Gastroesophageal sphincter (tissue), 4 donors: ENCODE results near the gene ANKRD27. TPM values are rescaled to one million over a fixed set of nuclear protein-coding genes. Genes with fewer than 3 reads are reported as not detected.
A peak's percentile ranks its signal among the peaks of the same experiment; 100 is the strongest.

Source experiments
- ATAC-seq: fragments of 150-250 bp; one replicate; pipeline ENCODE4 v1.9.1; 2016; ENCODE audit warnings: mild to moderate bottlenecking, moderate library complexity
- H3K27ac ChIP-seq, 4 donors: fragments of 200-600 bp; sonication (generic) in 3 of 4; 1 replicate in 3 of 4; 2 replicates in 1 of 4; pipeline ENCODE4 v1.5.1; 2016 to 2019
- H3K27me3 ChIP-seq: fragments of 200-600 bp; sonication (generic); one replicate; pipeline ENCODE4 v1.5.1; 2019
- H3K36me3 ChIP-seq, 2 donors: fragments of 200-600 bp; sonication (generic); one replicate each; pipeline ENCODE4 v1.5.1; 2019; ENCODE audit warnings: control low read depth in 1 of 2
- H3K4me1 ChIP-seq, 3 donors: fragments of 200-600 bp; sonication (generic); 1 replicate in 2 of 3; 2 replicates in 1 of 3; pipeline ENCODE4 v1.5.1; 2016 to 2019; ENCODE audit warnings: control low read depth in 2 of 3
- H3K4me3 ChIP-seq, 2 donors: fragments of 200-600 bp; sonication (generic); one replicate each; pipeline ENCODE4 v1.5.1; 2019; ENCODE audit warnings: mild to moderate bottlenecking in 1 of 2, moderate library complexity in 1 of 2
- H3K9me3 ChIP-seq, 3 donors: fragments of 200-600 bp; sonication (generic); one replicate each; pipeline ENCODE4 v1.5.1; 2017 to 2019; ENCODE audit warnings: control low read depth in 2 of 3
- EP300 ChIP-seq: sonication (generic); formaldehyde crosslinking; IDR thresholded peaks from one replicate; pipeline ENCODE4 v1.6.1; 2017; ENCODE audit warnings: antibody characterized with exemption, mild to moderate bottlenecking
- POLR2A ChIP-seq, 2 donors: fragments of 450-650 bp; IDR thresholded peaks; one replicate each; pipeline ENCODE4 v1.6.1; 2017; ENCODE audit warnings: antibody characterized with exemption in 2 of 2, mild to moderate bottlenecking in 2 of 2, moderate library complexity in 1 of 2
- POLR2AphosphoS5 ChIP-seq: sonication (generic); formaldehyde crosslinking; IDR thresholded peaks from one replicate; pipeline ENCODE4 v1.6.1; 2017; ENCODE audit warnings: antibody characterized with exemption
- WGBS, 2 donors: methylation state at CpG; one replicate each; pipeline ENCODE4 v1.1.5; 2018; ENCODE audit warnings: low coverage in 1 of 2; 5-methylcytosine and 5-hydroxymethylcytosine counted together
- total RNA-seq, 4 donors: library from RNA; depleted of rRNA; stranded (reverse); fragments of >200 nt; gene quantifications; one replicate each; pipeline ENCODE4 v1.1.0, GENCODE V29; 2016
- TF ChIP-seq, protein P1 (sequence below), 4 experiments: fragments of 200-600 bp in 2 of 4; fragments of 450-650 bp in 2 of 4; sonication (generic) in 1 of 4; IDR thresholded peaks; one replicate each; pipeline ENCODE4 v1.5.1; 2017 to 2019; ENCODE audit warnings: antibody characterized with exemption in 4 of 4, mild to moderate bottlenecking in 2 of 4, moderate library complexity in 2 of 4

ANKRD27 gene
- total RNA-seq, 4 donors from 2014 or later, result 43.5 to 63.3 (median 52.6) TPM

DNA sequence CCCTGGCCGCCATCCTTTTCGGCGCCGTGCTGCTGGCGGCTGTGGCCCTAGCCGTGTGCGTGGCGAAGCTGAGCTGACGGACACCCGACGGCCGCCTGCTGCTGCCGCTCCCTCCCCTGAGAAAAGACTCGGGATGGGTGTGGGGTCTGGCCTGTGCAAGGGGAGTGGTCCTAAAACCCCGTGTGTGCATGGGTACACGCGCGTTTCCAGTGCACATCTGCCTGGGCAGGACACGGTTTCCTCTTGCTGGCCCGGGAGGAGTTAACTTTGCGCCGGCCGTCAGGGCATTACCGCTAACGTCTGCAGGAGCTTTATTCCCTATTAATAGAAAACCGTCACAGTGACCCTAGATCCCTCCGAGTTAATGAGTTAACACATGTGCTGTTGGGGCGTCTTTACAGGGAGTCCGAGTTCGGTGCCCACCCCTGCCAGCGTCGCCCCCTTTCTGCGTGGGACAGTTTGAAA, 1.9 kb upstream of the ANKRD27 start:
- Histone ChIP-seq H3K4me1 (peaks cover 0 to 59% (median 9%) of the 10 kb centered on the region in 3 donors), H3K9me3 (no peaks in the 10 kb centered on the region), H3K36me3 (no peaks in the 10 kb centered on the region), H3K4me3 (peak overlapping the region in 1 of 2 donors; percentile 88), H3K27me3 (peaks cover 22% of the 10 kb centered on the region), H3K27ac (peak overlapping the region in 3 of 4 donors; percentile 87 to 92 (median 92))
- ATAC-seq, result no peak
- TF ChIP-seq, protein P1, sequence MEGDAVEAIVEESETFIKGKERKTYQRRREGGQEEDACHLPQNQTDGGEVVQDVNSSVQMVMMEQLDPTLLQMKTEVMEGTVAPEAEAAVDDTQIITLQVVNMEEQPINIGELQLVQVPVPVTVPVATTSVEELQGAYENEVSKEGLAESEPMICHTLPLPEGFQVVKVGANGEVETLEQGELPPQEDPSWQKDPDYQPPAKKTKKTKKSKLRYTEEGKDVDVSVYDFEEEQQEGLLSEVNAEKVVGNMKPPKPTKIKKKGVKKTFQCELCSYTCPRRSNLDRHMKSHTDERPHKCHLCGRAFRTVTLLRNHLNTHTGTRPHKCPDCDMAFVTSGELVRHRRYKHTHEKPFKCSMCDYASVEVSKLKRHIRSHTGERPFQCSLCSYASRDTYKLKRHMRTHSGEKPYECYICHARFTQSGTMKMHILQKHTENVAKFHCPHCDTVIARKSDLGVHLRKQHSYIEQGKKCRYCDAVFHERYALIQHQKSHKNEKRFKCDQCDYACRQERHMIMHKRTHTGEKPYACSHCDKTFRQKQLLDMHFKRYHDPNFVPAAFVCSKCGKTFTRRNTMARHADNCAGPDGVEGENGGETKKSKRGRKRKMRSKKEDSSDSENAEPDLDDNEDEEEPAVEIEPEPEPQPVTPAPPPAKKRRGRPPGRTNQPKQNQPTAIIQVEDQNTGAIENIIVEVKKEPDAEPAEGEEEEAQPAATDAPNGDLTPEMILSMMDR (IDR thresholded peaks at IDR 0.05), result no peak
- TF ChIP-seq EP300, result no peak
- TF ChIP-seq POLR2AphosphoS5, result no peak
- no peak for TF ChIP-seq POLR2A (IDR thresholded peaks at IDR 0.05)
- WGBS, 2 donors, result 31% methylated on average over 11 of the region's 33 CpGs; no CpG with 5 or more reads in 1 of the 2 donors

DNA sequence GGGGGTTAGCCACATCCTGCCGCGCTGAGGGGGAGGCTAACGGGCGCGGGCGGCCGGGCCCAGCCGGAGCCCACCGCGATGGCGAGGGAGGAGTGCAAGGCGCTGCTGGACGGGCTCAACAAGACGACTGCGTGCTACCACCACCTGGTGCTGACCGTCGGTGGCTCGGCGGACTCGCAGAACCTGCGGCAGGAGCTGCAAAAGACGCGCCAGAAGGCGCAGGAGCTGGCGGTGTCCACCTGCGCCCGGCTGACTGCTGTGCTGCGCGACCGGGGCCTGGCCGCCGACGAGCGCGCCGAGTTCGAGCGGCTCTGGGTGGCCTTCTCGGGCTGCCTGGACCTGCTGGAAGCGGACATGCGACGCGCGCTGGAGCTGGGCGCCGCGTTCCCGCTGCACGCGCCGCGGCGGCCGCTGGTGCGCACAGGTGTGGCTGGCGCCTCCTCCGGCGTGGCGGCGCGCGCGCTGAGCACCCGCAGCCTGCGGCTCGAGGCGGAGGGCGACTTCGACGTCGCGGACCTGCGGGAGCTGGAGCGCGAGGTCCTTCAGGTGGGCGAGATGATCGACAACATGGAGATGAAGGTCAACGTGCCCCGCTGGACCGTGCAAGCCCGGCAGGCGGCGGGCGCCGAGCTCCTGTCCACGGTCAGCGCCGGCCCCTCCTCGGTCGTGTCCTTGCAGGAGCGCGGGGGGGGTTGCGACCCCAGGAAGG, 1.4 kb upstream of the ANKRD27 start:
- no peak for ATAC-seq
- no peaks in the 10 kb centered on the region for H3K9me3 ChIP-seq
- TF ChIP-seq EP300 (no peak), POLR2AphosphoS5 (no peak), POLR2A (IDR thresholded peaks at IDR 0.05) (no peak)
- TF ChIP-seq, protein P1 (IDR thresholded peaks at IDR 0.05), result no peak
- H3K4me3 ChIP-seq, result peak overlapping the region; percentile 88 to 89
- 20% methylated on average over 4 of the region's 93 CpGs; no CpG with 5 or more reads in 1 of the 2 donors for WGBS, 2 donors
- H3K36me3 ChIP-seq, result no peaks in the 10 kb centered on the region
- H3K27ac ChIP-seq, result peak overlapping the region in 3 of 4 donors; percentile 87 to 92 (median 92)
- H3K4me1 ChIP-seq, result peaks cover 0 to 63% (median 9%) of the 10 kb centered on the region in 3 donors
- H3K27me3 ChIP-seq, result peaks cover 22% of the 10 kb centered on the region

DNA sequence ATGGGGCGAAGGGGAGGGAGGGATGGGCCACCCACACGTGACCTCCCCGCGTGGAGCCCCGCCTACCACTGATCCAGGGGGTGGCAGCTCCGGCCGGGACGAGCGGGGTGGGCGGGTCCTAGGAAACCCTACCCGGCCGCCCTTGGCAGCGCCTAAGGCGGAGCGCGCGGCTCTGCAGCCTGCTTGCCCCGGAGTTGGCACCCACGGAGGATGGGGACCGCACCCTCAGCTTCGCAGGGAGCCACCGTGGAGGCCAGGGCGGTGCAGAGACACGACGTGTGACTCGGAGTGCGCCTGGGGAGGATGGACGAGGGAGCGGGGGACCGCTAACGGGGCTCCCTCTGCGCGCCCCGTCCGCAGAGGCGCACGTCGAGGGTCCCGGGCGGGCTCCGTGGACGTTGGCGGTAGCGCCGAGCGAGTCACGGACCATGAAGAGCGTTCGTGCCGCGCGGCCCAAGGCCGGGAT, 773 bp upstream of the ANKRD27 start, which contains the start of gene RGS9BP:
Gene RGS9BP, plus strand, starts transcription at position 129 of the 466 bp plus-strand sequence. CDS start 416 bp downstream, outside the sequence.
- Histone ChIP-seq H3K4me1 (peaks cover 0 to 63% (median 9%) of the 10 kb centered on the region in 3 donors), H3K36me3 (no peaks in the 10 kb centered on the region), H3K4me3 (peak within 1 kb of the TSS; percentile 88 to 89), H3K27me3 (peaks cover 22% of the 10 kb centered on the region), H3K9me3 (no peaks in the 10 kb centered on the region), H3K27ac (peak within 1 kb of the TSS; percentile 53 to 92 (median 90))
- ATAC-seq, result peak; percentile 85
- WGBS, 2 donors, result 0% methylated on average over 5 of the region's 53 CpGs; no CpG with 5 or more reads in 1 of the 2 donors
- TF ChIP-seq EP300, result no peak
- no peak for TF ChIP-seq POLR2A (IDR thresholded peaks at IDR 0.05)
- no peak for TF ChIP-seq POLR2AphosphoS5
- TF ChIP-seq, protein P1 (IDR thresholded peaks at IDR 0.05), result no peak

DNA sequence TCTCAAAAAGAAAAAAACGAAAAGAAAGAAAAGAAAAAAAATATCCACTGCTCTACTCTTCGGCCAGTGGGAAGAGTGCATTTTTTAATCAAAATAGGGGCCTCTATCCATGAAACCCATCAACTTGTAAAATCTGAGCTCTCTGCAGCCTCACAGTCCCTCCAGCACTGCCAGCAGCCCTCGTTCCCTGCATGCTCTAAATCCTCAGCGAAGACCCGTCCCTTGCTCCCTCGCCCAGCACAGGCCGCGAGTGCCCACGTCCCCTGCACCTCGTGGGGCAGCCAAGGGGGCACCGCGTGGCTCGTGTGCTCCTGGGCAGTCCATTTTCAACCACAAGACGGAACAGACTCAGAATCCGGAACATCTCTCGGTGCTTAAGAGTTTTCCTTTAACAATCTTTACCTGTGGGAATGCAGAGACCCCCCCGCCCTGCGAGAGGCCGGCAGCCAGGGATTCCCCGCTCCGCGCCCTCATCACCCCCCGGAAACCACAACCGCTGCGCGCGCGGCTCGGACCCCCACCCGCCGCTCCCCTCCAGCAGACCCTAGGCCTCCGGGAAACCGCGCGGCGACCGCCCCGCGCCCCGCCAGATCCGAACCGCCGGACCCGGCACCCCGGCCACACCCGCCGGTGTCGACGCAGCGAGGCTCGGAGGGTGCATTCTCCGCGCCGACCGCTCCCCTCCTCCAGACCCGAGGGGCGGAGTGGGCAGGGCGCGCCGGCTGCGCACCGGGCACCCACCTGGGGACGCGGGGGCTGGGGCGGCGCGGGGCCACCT, 638 bp downstream of the ANKRD27 start:
- peak overlapping the region; percentile 53 to 92 (median 90) for H3K27ac ChIP-seq
- no peak for ATAC-seq
- H3K4me3 ChIP-seq, result peak overlapping the region; percentile 88 to 89
- H3K9me3 ChIP-seq, result no peaks in the 10 kb centered on the region
- H3K36me3 ChIP-seq, result no peaks in the 10 kb centered on the region
- WGBS, 2 donors, result 3 to 19% methylated on average over 3 to 10 of the region's 67 CpGs
- peaks cover 17% of the 10 kb centered on the region for H3K27me3 ChIP-seq
- TF ChIP-seq POLR2A (IDR thresholded peaks at IDR 0.05) (no peak), POLR2AphosphoS5 (no peak), EP300 (no peak)
- TF ChIP-seq, protein P1 (IDR thresholded peaks at IDR 0.05), result peak in 1 of 4 experiments; percentile 21
- peaks cover 0 to 71% (median 9%) of the 10 kb centered on the region in 3 donors for H3K4me1 ChIP-seq
